GM23338 (cell line): Measurements from ENCODE around the gene RAB8B. TPM values are rescaled to one million over a fixed set of nuclear protein-coding genes. Genes with fewer than 3 reads are reported as not detected.

Source experiments
- ATAC-seq: fragments of 200-7000 bp; cut with Tn5 transposase; 3 replicates; pipeline ENCODE4 v1.9.1; 2020
- DNase-seq: peaks from one replicate; pipeline ENCODE4 v3.0.0-alpha.2; 2015; ENCODE audit warnings: low spot score
- H2AFZ ChIP-seq: fragments of 200-600 bp; sonication (generic); 2 replicates; pipeline ENCODE4 v1.8.0; 2016; ENCODE audit warnings: antibody characterized with exemption, mild to moderate bottlenecking, moderate library complexity
- H3F3A ChIP-seq: fragments of 200-600 bp; sonication (generic); replicated peaks from 2 replicates; pipeline ENCODE4 v1.8.0; 2017; ENCODE audit warnings: antibody characterized with exemption, mixed run types, low read depth
- H3K27ac ChIP-seq: fragments of 200-600 bp; sonication (generic); 2 replicates; pipeline ENCODE4 v1.6.1; 2016; ENCODE audit warnings: low read depth
- H3K27me3 ChIP-seq: fragments of 200-600 bp; sonication (generic); 2 replicates; pipeline ENCODE4 v1.8.0; 2016; ENCODE audit warnings: mild to moderate bottlenecking, mixed run types, moderate library complexity; ENCODE audit not compliant: insufficient read depth
- H3K36me3 ChIP-seq: fragments of 200-600 bp; sonication (generic); 2 replicates; pipeline ENCODE4 v1.8.0; 2016; ENCODE audit warnings: mild to moderate bottlenecking; ENCODE audit not compliant: insufficient read depth
- H3K4me1 ChIP-seq: fragments of 200-600 bp; sonication (generic); 2 replicates; pipeline ENCODE4 v1.8.0; 2016; ENCODE audit warnings: mild to moderate bottlenecking, moderate library complexity; ENCODE audit not compliant: insufficient read depth
- H3K4me2 ChIP-seq: fragments of 200-600 bp; sonication (generic); 2 replicates; pipeline ENCODE4 v1.7.1; 2017; ENCODE audit warnings: mixed run types
- H3K4me3 ChIP-seq: fragments of 200-600 bp; sonication (generic); 2 replicates; pipeline ENCODE4 v1.6.1; 2016; ENCODE audit warnings: mixed run types
- H3K79me2 ChIP-seq: fragments of 200-600 bp; sonication (generic); replicated peaks from 2 replicates; pipeline ENCODE4 v1.8.0; 2017; ENCODE audit warnings: mild to moderate bottlenecking; ENCODE audit not compliant: insufficient read depth
- H3K9me2 ChIP-seq: fragments of 200-600 bp; sonication (generic); 2 replicates; pipeline ENCODE4 v1.8.0; 2017; ENCODE audit not compliant: insufficient read depth
- H4K20me1 ChIP-seq: fragments of 200-600 bp; sonication (generic); replicated peaks from 2 replicates; pipeline ENCODE4 v1.8.0; 2017; ENCODE audit warnings: mild to moderate bottlenecking; ENCODE audit not compliant: insufficient read depth
- H3K27ac Mint-ChIP-seq: 2 replicates; pipeline ENCODE4 v1.8.0; 2020; ENCODE audit warnings: inconsistent platforms, mild to moderate bottlenecking, moderate library complexity, mixed read lengths
- H3K27me3 Mint-ChIP-seq: 3 replicates; pipeline ENCODE4 v1.8.0; 2022; ENCODE audit warnings: low read depth, mild to moderate bottlenecking, moderate library complexity, mixed read lengths, inconsistent platforms; ENCODE audit not compliant: insufficient read depth, poor library complexity
- H3K36me3 Mint-ChIP-seq: 3 replicates; pipeline ENCODE4 v1.8.0; 2021; ENCODE audit warnings: low read depth, mild to moderate bottlenecking, inconsistent platforms, moderate library complexity, mixed read lengths
- H3K4me1 Mint-ChIP-seq: 3 replicates; pipeline ENCODE4 v1.8.0; 2020; ENCODE audit warnings: mild to moderate bottlenecking, inconsistent platforms, mixed read lengths
- H3K4me3 Mint-ChIP-seq: 3 replicates; pipeline ENCODE4 v1.8.0; 2021; ENCODE audit warnings: moderate library complexity, mild to moderate bottlenecking, inconsistent platforms, mixed read lengths
- H3K9me3 Mint-ChIP-seq: 3 replicates; pipeline ENCODE4 v1.8.0; 2020; ENCODE audit warnings: moderate library complexity, mild to moderate bottlenecking, inconsistent platforms, mixed read lengths
- CREB1 ChIP-seq: fragments of 250-450 bp; sonication (Bioruptor Pico); IDR thresholded peaks from 2 replicates; pipeline ENCODE4 v1.5.0; 2020; ENCODE audit warnings: low read depth, mild to moderate bottlenecking, moderate library complexity
- ETS1 ChIP-seq: IDR thresholded peaks from 2 replicates; pipeline ENCODE4 v1.6.1; 2016; ENCODE audit warnings: antibody characterized with exemption
- JUNB ChIP-seq: IDR thresholded peaks from one replicate; pipeline ENCODE4 v1.6.1; 2016; ENCODE audit warnings: antibody characterized with exemption; ENCODE audit not compliant: unreplicated experiment
- POLR2AphosphoS5 ChIP-seq: IDR thresholded peaks from 2 replicates; pipeline ENCODE4 v1.6.1; 2016; ENCODE audit warnings: antibody characterized with exemption, low read depth
- STAT1 ChIP-seq: IDR thresholded peaks from one replicate; pipeline ENCODE4 v1.6.1; 2016; ENCODE audit warnings: antibody characterized with exemption; ENCODE audit not compliant: unreplicated experiment
- ZNF462 ChIP-seq: fragments of 250-450 bp; sonication (Bioruptor Pico); IDR thresholded peaks from 2 replicates; pipeline ENCODE4 v1.5.0; 2020; ENCODE audit warnings: mild to moderate bottlenecking, moderate library complexity
- polyA plus RNA-seq: library from polyadenylated mRNA; unstranded; fragments of >200 nt; fragmentation: Nextera tagmentation; extraction: Ambion mirVana; gene quantifications from 2 replicates; pipeline ENCODE4 v1.2.1, GENCODE V29; 2016
- total RNA-seq: library from RNA; depleted of rRNA; stranded (reverse); fragments of >200 nt; shearing (Covaris generic); gene quantifications from 2 replicates; pipeline ENCODE4 v1.2.3, GENCODE V29; 2014
- TF ChIP-seq, protein P1 (sequence below): IDR thresholded peaks from one replicate; pipeline ENCODE4 v1.6.1; 2018; ENCODE audit warnings: antibody characterized with exemption; ENCODE audit not compliant: unreplicated experiment

RAB8B gene
- total and polyA plus RNA-seq, 2 experiments from 2014 or later = 23.2 to 41.7 TPM

- peak overlapping the region; percentile 65 for H3K27ac ChIP-seq
- H3K9me2 ChIP-seq = no peaks in the 10 kb centered on the region
- H3K36me3 ChIP-seq = no peaks in the 10 kb centered on the region; the same call in 1 of the 2 replicates
- H3F3A ChIP-seq = 0 out of 2 replicates have a peak, but pooled peaks cover 6% of the 10 kb centered on the region
- ATAC-seq = peak; percentile 2; the same call in 2 of the 3 replicates
- H3K4me3 Mint-ChIP-seq = peak overlapping the region; percentile 88
- peak overlapping the region; percentile 23; the same call in 1 of the 2 replicates for H2AFZ ChIP-seq
- H3K27me3 Mint-ChIP-seq = peaks cover 7% of the 10 kb centered on the region
- peaks cover 21% of the 10 kb centered on the region; the same call in 2 of the 3 replicates for H3K9me3 Mint-ChIP-seq
- H4K20me1 ChIP-seq = no peaks in the 10 kb centered on the region
- H3K27ac Mint-ChIP-seq = peak overlapping the region; percentile 90; the same call in 1 of the 2 replicates
- H3K27me3 ChIP-seq = 0 out of 2 replicates have a peak, but pooled peaks cover 5% of the 10 kb centered on the region
- H3K79me2 ChIP-seq = no peaks in the 10 kb centered on the region
- H3K4me1 Mint-ChIP-seq = peaks cover 28% of the 10 kb centered on the region
- no peak for TF ChIP-seq JUNB
- H3K4me2 ChIP-seq = peak overlapping the region; percentile 87
- peaks cover 18% of the 10 kb centered on the region for H3K4me1 ChIP-seq
- H3K36me3 Mint-ChIP-seq = peaks cover 27% of the 10 kb centered on the region
- DNase-seq = no peak
- peak overlapping the region; percentile 67 for H3K4me3 ChIP-seq
Measured at GRCh38 chr15:63276342-63277037, 87.1 kb downstream of the RAB8B start.

DNA sequence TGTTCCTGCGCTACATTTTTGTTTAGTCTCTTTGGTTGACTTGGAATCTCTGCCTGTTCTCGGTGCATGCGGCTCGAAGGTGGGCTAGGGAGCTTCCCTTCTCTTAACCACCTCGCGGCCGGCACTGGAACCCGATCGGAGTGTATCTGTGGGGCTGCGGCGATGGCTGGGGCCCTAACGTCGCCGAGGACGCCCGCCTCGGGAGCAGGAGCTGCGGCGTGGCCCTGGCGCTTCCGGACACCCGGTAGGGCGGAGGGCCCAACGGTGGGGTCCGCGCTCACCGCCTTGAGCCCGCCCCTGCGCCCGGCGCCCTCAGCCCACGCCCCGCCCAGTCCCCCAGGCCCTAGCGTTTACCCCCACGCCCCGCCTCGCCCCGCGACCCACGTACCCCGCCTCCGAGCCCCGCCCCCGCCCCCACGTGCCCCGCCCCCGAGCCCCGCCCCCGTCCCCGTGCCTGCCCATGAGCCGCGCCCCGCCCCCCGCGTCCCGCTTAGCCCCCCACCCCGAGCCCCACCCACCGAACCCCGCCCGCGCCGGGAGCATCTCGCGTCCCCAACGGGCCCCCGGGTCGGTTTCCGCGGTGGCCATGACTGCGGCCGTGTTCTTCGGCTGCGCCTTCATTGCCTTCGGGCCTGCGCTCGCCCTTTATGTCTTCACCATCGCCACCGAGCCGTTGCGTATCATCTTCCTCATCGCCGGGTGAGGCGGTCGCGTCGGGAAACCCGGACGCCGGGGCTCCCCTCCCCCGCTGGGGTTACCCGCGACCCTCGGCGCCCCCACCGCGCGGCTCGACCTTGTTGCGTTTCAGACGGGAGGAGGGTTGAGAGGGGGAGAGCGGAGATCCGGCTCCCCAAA, 87.9 kb downstream of the RAB8B start, which contains the start of gene APH1B:
APH1B (plus strand) TSS at position 568 of the 855 bp plus-strand sequence; CDS start at position 587, 19 bp downstream.
- Histone ChIP-seq H3K4me2 (peak within 1 kb of the TSS; percentile 87), H3K79me2 (no peaks in the 10 kb centered on the region), H3K36me3 (no peaks in the 10 kb centered on the region; the same call in 1 of the 2 replicates), H3K27me3 (0 out of 2 replicates have a peak, but pooled peaks cover 5% of the 10 kb centered on the region), H3F3A (0 out of 2 replicates have a peak, but pooled peaks cover 6% of the 10 kb centered on the region), H4K20me1 (no peaks in the 10 kb centered on the region), H3K4me1 (peaks cover 18% of the 10 kb centered on the region), H3K4me3 (peak within 1 kb of the TSS; percentile 84), H2AFZ (peak within 1 kb of the TSS; percentile 96), H3K27ac (peak within 1 kb of the TSS; percentile 89), H3K9me2 (no peaks in the 10 kb centered on the region)
- peak; percentile 91 for ATAC-seq
- Mint-ChIP-seq H3K27me3 (peaks cover 7% of the 10 kb centered on the region), H3K4me1 (peaks cover 28% of the 10 kb centered on the region), H3K9me3 (peaks cover 15% of the 10 kb centered on the region; the same call in 2 of the 3 replicates), H3K27ac (peak within 1 kb of the TSS; percentile 90), H3K4me3 (peak within 1 kb of the TSS; percentile 88), H3K36me3 (peaks cover 24% of the 10 kb centered on the region)
- DNase-seq = peak; percentile 89
- TF ChIP-seq CREB1 (CRISPR knock-in tag) (peak; percentile 22; the same call in 1 of the 2 replicates), ETS1 (0 out of 2 replicates have a peak, but pooled peaks have one; percentile 24), POLR2AphosphoS5 (peak; percentile 60), STAT1 (no peak), ZNF462 (CRISPR knock-in tag) (no peak)
- TF ChIP-seq, protein P1, sequence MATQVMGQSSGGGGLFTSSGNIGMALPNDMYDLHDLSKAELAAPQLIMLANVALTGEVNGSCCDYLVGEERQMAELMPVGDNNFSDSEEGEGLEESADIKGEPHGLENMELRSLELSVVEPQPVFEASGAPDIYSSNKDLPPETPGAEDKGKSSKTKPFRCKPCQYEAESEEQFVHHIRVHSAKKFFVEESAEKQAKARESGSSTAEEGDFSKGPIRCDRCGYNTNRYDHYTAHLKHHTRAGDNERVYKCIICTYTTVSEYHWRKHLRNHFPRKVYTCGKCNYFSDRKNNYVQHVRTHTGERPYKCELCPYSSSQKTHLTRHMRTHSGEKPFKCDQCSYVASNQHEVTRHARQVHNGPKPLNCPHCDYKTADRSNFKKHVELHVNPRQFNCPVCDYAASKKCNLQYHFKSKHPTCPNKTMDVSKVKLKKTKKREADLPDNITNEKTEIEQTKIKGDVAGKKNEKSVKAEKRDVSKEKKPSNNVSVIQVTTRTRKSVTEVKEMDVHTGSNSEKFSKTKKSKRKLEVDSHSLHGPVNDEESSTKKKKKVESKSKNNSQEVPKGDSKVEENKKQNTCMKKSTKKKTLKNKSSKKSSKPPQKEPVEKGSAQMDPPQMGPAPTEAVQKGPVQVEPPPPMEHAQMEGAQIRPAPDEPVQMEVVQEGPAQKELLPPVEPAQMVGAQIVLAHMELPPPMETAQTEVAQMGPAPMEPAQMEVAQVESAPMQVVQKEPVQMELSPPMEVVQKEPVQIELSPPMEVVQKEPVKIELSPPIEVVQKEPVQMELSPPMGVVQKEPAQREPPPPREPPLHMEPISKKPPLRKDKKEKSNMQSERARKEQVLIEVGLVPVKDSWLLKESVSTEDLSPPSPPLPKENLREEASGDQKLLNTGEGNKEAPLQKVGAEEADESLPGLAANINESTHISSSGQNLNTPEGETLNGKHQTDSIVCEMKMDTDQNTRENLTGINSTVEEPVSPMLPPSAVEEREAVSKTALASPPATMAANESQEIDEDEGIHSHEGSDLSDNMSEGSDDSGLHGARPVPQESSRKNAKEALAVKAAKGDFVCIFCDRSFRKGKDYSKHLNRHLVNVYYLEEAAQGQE = no peak
